ENCODE measurements around the gene HOXB9. TPM values are rescaled to one million over a fixed set of nuclear protein-coding genes. Genes with fewer than 3 reads are reported as not detected.

The HOXB9 gene
- total and polyA plus RNA-seq, 2 experiments from 2014 or later, result 1.5 to 2.5 TPM

- Histone ChIP-seq H3K4me2 (no peak overlapping the region), H3K36me3 (replicated peaks; ENCODE audit: insufficient read depth, low read depth) (no peaks in the 10 kb centered on the region), H3K9me3 (ENCODE audit: low read depth) (no peaks in the 10 kb centered on the region), H3K9me2 (replicated peaks; ENCODE audit: insufficient read depth) (no peaks in the 10 kb centered on the region), H4K20me1 (ENCODE audit: insufficient read depth, poor library complexity, severe bottlenecking) (no peaks in the 10 kb centered on the region), H3K27me3 (peaks cover 98% of the 10 kb centered on the region), H3K79me2 (no peaks in the 10 kb centered on the region), H3K4me1 (ENCODE audit: insufficient read depth) (peaks cover 10% of the 10 kb centered on the region), H3K27ac (no peak overlapping the region), H2AFZ (no peak overlapping the region), H3K4me3 (no peak overlapping the region)
- DNase-seq (ENCODE audit: low spot score), result no peak
- 57% methylated on average over 5 of the region's 5 CpGs for WGBS (ENCODE audit: low lambda C conversion rate, missing lambda C conversion rate)
- no peak for TF ChIP-seq EZH2phosphoT487 (IDR thresholded peaks at IDR 0.05; ENCODE audit: low read depth, severe bottlenecking, unreplicated experiment)
- no peak for TF ChIP-seq CTCF (IDR thresholded peaks at IDR 0.05; ENCODE audit: poor library complexity)
- no peak for TF ChIP-seq EZH2 (IDR thresholded peaks at IDR 0.05; ENCODE audit: borderline replicate concordance)
Observed at GRCh38 chr17:48599354-48599753, 26.8 kb downstream of the HOXB9 start.

- Histone ChIP-seq H3K36me3 (replicated peaks; ENCODE audit: insufficient read depth, low read depth) (no peaks in the 10 kb centered on the region), H3K4me1 (ENCODE audit: insufficient read depth) (peaks cover 10% of the 10 kb centered on the region), H4K20me1 (ENCODE audit: insufficient read depth, poor library complexity, severe bottlenecking) (no peaks in the 10 kb centered on the region), H2AFZ (no peak overlapping the region), H3K9me3 (ENCODE audit: low read depth) (no peaks in the 10 kb centered on the region), H3K79me2 (no peaks in the 10 kb centered on the region), H3K4me2 (peak overlapping the region; percentile 92), H3K27me3 (peaks cover 96% of the 10 kb centered on the region), H3K27ac (peak overlapping the region; percentile 36), H3K9me2 (replicated peaks; ENCODE audit: insufficient read depth) (no peaks in the 10 kb centered on the region), H3K4me3 (no peak overlapping the region)
- TF ChIP-seq CTCF (IDR thresholded peaks at IDR 0.05; ENCODE audit: poor library complexity) (no peak), EZH2phosphoT487 (IDR thresholded peaks at IDR 0.05; ENCODE audit: low read depth, severe bottlenecking, unreplicated experiment) (no peak), EZH2 (IDR thresholded peaks at IDR 0.05; ENCODE audit: borderline replicate concordance) (no peak)
- DNase-seq (ENCODE audit: low spot score), result no peak
- 29% methylated on average over 7 of the region's 7 CpGs for WGBS (ENCODE audit: low lambda C conversion rate, missing lambda C conversion rate)
Observed at GRCh38 chr17:48598736-48599135, 27.4 kb downstream of the HOXB9 start.

- Histone ChIP-seq H3K36me3 (replicated peaks; ENCODE audit: insufficient read depth, low read depth) (no peaks in the 10 kb centered on the region), H3K4me1 (ENCODE audit: insufficient read depth) (peaks cover 10% of the 10 kb centered on the region), H3K4me2 (peak overlapping the region; percentile 92), H4K20me1 (ENCODE audit: insufficient read depth, poor library complexity, severe bottlenecking) (no peaks in the 10 kb centered on the region), H3K9me2 (replicated peaks; ENCODE audit: insufficient read depth) (no peaks in the 10 kb centered on the region), H3K79me2 (no peaks in the 10 kb centered on the region), H3K4me3 (peak overlapping the region; percentile 27), H3K9me3 (ENCODE audit: low read depth) (no peaks in the 10 kb centered on the region), H3K27me3 (peaks cover 95% of the 10 kb centered on the region), H2AFZ (peak overlapping the region; percentile 81), H3K27ac (peak overlapping the region; percentile 37)
- DNase-seq (ENCODE audit: low spot score), result peak; percentile 41
- TF ChIP-seq EZH2 (IDR thresholded peaks at IDR 0.05; ENCODE audit: borderline replicate concordance), result peak; percentile 98
- TF ChIP-seq CTCF (IDR thresholded peaks at IDR 0.05; ENCODE audit: poor library complexity), result no peak
- TF ChIP-seq EZH2phosphoT487 (IDR thresholded peaks at IDR 0.05; ENCODE audit: low read depth, severe bottlenecking, unreplicated experiment), result peak; percentile 94
- 2% methylated on average over 67 of the region's 68 CpGs for WGBS (ENCODE audit: low lambda C conversion rate, missing lambda C conversion rate)
Observed at GRCh38 chr17:48597778-48598631, 28.2 kb downstream of the HOXB9 start.

Measured in hepatocyte (in vitro differentiated cells).